Right forelimb (tissue), 1 donor: ENCODE results near the gene SH3GLB1.
"Not testable (repeated sequence)": the region's sequence is repeated elsewhere in the genome, so short reads cannot be mapped to it uniquely, and the experiment has no call there.

Source experiments
- DNase-seq: peaks from one replicate; pipeline ENCODE4 v3.0.0-alpha.2; 2018

The SH3GLB1 gene

DNA sequence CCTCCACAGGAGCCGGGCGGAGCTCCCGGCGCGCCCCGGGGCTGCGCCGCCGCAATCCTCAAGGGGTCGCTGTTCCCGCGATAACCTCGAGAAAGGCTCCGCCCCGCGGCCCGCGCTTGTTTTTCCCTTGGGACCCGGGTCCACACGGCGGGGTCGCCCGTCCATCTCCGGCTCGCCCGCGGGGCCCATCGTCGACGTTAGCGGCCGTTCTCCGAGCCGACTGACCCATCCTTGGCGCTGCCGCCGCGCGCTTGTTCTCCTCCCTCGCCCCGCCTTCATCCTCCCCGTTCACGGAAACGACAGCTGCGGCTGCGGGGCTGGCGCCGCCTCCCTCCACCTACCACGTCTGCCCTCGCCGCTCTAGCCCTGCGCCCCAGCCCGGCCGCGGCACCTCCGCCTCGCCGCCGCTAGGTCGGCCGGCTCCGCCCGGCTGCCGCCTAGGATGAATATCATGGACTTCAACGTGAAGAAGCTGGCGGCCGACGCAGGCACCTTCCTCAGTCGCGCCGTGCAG is at the start of gene SH3GLB1:
Gene SH3GLB1 (plus strand): TSS at position 119 of the 514 bp plus-strand sequence. CDS start 324 bp downstream, at position 443.
- DNase-seq = peak; percentile 96

DNA sequence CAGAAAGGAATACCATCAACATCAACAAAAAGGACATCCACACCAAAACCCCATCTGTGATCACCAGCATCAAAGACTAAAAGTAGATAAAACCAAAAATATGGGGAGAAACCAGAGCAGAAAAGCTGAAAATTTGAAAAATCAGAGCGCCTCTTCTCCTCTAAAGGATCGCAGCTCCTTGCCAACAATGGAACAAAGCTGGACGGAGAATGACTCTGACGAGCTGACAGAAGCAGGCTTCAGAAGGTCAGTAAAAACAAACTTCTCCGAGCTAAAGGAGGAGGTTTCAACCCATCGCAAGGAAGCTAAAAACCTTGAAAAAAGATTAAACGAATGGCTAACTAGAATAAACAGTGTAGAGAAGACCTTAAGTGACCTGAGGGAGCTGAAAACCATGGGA is 46.0 kb upstream of the SH3GLB1 start:
- not testable (repeated sequence) for DNase-seq

DNA sequence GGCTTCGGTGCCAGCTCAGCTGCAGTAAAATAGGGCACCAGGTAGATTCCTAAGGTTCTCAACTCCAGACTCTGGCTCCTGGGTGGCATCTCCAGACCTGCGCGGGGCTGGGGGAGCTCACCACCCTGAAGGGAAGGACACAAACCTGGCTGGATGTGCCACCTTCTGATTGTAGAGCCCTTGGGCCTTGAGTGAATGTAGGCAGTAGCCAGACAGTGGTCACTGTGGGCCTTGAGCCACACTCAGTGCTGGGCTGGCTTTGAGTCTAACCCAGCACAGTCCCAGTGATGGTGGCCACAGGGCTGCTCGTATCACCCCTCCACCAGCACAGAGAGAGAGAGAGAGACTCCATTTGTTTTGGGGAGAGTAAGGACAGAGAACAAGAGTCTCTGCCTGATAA is 38.0 kb upstream of the SH3GLB1 start:
- no peak for DNase-seq

DNA sequence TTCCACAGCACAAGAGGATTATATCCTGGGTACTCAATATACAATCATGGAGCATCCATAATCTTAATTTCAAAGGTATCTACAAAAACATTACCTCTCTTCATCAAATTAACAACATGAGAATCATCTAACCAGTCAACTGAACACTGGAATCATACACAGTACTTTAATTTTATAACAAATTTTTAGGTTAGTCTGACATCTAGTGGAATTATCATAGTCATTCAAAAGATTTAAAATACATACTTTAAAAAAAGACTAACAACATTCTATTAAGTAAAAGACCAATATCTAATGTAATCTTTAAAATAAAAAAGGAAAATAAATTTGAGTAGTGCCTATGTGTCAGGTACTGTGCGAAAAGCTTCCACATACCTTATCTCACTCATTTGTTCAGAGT is 16.8 kb upstream of the SH3GLB1 start:
- DNase-seq = no peak

DNA sequence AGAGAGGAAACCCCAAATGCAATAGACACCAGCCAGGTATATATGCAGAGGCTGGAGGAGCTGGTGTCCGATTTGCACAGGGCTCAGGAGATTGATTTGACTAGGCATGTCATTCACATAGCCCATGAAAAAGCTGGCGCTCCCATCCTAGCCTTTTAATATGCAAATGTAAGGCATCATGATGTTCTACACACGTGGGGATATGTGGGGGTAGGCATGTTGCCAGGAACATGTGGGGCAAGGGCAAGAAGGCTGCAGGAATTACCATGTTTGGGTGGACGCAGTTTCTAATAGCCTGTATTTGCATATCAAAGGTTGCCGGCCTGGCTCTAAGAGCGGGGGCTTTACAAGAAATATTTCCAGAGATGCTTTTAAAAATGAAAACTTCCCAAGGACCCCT is 11.7 kb upstream of the SH3GLB1 start:
- no peak for DNase-seq

DNA sequence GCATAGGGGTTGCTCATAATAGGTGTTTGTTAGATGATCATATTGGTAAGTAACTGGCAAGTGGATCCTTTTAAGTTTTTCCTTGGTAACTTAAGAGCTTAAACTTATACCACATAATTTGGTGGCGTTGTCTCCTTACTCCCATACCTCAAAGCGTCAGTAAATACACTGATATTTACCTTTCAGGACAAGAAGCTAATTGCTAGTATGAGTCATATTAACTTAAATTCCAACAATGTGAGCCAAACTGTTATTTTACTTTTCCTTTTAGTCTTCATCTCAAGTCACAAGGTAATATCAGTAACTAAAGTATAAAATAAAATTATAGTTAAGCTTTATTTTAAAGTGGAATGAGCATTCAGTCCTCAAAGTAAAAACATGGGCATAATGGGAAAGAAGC is 9.0 kb upstream of the SH3GLB1 start:
- DNase-seq = no peak

DNA sequence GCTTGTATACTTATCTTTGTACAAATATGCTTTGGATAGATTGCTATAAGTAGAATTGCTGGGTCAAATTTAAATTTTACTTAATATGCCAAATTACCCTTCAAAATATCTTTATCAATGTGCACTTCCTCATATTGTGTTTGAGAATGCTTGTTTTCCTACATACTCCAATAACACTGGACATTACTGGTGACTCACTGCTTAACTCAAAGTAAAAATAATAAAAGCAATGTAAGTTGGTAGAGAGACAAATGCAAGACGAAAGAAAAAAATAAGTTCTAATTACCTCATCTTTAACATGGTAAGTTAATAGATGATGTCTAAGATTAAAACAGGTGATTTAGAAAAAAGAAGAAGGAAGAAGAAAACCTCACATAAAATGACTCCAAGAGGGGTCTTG is 7.9 kb upstream of the SH3GLB1 start:
- no peak for DNase-seq

DNA sequence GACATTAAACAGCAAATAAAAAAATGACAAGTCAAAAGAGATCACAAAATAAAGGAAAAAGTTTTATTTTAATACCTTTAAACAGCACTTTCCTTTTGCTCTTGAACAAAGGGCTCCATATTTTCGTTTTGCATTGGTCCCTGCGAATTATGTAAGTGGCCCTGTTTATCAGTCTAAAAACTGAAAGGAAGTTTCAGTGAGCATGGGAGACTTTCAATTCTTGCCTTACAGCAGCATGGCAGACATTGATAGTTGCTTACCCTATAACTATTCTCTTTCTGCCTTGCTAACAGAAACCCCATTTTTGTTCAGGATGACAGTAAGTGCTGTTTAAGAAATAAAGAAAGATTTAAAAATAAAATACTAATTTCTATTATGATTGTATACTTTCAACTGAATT is 5.2 kb upstream of the SH3GLB1 start:
- no peak for DNase-seq

DNA sequence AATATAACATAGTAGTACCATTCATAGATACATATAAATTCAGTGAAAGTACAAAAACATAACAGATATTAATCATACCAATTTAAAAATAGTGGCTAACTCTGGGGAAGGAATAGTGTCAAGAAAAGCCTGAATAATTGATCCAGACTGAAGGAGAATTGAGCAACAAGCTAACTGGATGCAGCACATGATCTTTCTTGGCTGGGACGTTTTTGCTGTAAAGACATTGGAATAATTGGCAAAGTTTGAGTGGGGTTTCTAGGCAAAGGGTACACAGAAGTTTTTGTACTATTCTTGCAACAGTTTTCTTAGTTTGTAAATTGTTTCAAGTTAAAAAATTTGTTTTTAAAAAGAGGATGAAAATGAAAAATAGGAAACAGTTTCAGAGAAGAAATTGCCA is 2.6 kb upstream of the SH3GLB1 start:
- DNase-seq = no peak

DNA sequence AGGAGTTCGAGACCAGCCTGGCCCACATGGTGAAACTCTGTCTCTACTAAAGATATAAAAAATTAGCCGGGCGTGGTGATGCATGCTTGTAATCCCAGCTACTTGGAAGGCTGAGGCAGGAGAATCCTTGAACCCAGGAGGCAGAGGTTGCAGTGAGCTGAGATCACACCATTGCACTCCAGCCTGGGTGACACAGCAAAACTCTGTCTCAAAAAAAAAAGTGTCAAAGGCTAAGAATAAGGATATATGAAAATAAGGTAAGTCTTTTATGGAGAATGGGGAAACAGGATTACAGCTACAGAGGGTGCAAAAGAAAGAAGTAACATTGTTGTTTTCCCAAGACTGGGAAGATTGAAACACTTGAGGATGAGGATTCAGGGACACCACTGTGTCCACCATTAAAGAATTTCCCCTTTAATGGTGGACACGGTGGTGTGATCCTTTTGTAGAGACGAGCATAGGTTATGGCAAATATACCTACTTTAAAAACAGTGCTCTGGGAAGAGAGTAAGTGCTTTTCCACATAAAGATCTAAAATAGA is 1.4 kb upstream of the SH3GLB1 start:
- DNase-seq = not testable (repeated sequence)

DNA sequence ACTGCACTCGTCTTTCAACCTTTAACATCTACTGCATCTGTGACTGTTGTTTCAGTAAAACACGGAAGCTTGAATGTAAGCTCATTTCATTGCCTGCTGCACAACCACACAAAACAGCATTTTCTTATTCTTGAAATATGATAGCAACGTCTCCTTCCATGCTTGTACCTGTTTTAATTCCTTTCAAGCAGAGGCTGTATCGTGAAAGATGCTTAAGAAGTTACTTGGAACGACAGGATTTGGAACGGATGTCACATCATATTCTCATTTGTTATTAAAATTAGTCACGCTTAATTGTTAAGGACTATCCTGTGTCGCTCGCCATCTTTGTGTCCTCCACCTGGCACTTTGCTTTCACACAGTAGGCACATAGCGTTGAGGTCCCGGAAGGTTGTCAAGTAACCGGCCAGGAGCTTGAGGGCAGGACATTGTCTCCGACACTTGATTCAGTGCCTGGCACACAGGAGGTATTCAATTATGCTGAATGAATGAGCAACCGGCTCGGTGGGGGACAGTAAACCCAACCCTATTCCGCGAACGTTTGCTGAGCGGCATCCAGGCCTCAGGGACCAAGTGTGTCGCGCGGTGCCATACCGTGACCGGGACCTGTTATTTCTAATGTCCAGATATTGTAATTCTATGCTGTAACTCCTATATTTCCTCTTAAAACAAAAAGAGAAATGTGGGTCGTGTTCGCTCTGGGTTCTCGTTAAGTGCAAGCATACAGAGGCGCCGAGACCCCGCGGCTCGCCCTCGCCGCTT is 499 bp upstream of the SH3GLB1 start:
- DNase-seq = no peak

DNA sequence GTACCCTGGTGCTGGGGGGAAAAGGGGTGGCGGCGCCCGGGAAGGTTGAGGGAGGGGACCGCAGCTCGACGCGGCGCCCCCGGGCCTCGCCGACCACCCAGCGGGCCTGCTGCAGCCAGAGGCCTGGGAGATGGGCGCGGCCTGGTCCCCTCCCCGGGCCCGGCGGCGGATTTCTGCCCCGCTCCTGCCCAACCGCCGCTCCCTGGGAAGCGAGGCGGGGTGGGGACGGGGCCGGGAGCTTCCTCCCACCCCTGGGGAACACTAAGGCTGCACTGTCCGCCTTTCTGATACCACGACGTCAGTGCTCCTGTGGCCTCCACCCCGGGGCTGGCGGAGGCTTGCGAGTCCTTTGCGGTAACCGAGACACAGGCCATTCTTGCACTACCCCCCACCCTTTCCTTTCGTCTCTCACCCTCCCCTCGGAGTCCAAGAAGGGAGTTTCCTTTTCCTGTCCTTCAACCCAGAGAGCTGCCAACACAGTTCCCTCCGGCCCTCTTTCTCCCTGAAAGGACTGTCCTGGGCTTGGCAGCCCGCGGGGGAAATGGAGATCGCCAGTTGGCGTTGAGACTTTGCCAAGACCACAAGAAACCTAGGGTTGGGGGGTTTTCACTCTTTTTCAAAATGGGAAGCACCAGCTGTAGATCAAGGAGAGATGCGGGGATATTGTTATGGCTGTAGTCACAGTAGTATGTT is 742 bp downstream of the SH3GLB1 start:
- DNase-seq = peak; percentile 84

DNA sequence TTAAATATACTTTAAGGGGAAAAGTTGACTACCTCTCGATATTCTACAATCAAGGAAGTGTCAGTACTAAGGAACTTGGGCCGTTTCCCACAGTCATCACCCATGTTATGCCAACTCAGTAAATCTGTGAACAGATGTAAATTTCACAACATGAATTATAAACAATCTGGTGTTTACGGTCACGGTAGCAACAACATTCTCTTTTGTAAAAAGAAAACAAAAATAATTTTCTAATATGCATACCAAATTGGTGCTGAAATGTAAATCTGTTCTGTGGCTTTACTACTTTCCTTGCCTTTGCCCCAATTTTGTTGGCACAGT is 1.2 kb downstream of the SH3GLB1 start:
- DNase-seq = no peak

DNA sequence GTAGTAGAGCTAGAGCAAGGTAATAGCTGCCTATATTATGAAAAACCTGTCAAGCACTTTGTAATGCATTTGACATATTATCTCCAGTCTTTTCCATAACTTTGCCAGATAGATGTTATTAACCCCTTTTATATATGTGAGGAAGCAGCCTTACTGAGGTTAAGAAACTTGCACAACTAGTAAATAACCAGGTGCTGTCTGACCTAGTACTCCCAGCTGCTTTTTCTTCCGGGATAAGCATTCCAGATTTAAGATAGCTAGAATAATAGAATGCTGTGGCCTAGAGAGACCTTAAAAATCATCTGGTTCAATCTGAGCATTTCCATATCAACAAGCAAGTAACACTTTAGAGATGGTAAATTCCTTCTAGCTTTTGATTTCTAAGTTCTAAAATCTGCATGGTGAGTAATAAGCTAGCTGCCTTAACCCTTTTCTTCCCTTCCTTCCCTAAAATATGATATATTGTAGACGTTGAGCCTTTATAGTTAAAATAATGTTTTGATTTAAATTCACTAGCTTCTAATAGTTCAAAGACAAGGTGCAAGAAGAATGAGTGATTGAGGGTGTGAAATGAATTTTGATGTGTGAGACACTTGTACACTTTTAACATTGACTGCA is 1.8 kb downstream of the SH3GLB1 start:
- no peak for DNase-seq

DNA sequence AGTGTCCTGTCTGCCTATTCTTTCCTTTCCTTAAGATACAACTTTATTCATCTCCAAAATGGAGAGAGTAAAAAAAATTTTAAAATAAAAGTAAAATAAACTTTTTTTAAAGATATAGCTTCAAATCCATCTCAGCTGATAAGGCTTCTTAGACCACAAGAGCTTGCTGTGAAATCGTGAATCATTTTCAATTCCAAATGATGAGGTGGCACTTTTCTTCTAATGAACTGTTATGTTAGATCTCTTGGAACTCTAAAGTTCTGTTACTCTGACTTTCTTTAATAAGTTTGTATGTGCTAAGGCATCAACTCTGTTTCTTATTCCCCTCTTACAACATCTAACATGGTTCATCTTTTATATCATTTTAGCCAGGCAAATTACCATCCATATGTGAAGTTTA is 4.5 kb downstream of the SH3GLB1 start:
- no peak for DNase-seq

DNA sequence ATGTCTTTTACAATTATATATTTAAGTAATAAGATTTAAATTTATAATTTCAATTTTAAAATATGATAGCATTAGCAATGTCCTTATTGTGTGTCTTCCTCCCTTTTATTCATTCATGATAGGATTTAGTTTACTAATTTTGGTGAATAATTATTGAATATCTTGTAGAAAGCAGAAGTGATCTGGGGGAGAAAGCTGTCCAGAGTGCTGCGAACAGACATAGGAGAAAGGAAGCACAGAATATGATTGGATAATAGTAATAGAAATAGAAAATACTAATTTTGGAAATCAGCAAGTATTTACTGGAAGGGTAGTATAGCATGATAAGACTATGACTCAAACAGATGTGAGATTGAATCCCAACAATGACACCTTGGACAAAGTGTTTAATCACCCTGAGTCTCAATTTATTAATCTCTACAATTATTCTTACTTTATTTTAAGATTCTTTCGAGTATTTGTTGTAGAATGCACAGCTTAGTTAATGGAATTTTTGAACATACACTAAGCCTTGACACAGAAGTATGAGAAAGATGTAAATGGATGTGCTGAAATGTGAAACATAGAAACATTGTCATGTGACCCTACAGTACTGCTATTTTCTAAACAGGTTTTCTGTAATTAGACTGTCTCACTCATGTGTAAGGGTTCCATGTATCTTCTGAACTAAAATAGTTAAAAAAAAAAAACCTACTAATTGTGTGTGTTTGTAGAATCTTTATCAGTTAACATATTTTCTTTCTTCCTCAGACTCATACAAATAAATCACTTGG is 7.9 kb downstream of the SH3GLB1 start:
- no peak for DNase-seq

DNA sequence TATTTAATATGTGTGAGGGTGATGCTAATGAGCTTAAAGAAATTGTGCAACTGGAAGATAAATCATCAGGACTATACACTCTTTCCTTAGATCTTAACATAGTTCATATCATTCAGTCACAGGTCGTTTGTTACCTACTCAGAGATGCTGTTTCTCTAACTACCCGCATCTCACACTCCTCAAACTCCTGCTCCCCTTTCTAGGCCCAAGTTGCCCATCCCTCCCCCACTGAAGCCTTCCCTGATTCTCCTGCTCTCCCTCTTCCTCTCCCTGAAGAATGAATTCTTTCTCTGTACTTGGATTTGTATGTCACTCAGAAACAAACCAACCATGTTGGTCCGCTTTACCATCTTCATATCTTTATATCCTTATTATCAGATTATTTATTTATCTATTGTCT is 9.1 kb downstream of the SH3GLB1 start:
- DNase-seq = no peak

DNA sequence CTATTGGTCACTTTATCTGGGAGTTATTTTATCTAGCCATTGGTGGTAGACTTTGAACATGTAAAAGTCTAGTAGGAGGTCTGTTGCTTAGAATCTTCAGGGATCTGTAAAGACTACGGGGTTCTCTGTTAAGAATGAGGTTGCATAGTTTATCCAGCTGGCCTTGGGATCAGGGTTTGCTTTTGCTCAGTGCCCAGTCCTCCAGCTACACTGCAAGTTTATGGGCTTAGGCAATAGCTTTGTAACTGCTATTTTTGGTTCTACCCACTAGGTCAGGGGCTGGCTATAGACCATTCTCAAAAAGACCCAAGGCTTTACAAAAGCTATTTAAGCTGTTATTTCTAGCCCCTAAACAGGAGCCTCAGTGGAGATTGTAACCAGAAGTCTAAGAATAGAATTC is 9.8 kb downstream of the SH3GLB1 start:
- DNase-seq = no peak

DNA sequence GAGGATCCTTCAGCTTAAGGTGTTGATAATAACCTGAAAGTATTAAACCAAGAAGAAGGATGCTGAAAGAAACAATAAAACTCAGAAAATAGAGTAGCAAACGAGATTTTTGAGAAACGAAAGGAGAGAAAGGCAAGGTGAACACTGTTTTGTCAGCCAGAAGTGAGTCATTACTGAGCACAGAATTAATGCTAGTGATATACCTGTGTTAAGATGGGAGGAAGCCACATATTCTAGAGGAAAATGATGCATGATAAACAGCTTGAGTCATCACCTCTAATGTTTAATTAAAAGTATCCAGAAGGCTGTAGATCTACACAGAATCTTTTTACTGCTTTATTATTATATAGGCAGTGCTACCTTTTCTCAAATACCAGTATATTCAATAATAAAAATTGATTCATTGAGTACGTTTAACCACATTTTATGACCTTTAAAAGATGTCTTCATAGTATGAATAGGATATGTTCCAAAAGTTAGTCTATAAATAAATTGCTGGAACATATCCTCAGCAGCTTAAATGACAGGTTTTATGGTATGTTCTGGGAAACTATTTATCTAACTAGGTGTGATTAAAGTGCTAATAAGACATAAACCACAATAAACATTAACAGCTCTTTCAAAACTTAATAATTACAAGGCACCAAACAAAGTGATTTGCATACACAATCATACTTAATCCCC is 10.3 kb downstream of the SH3GLB1 start:
- no peak for DNase-seq

DNA sequence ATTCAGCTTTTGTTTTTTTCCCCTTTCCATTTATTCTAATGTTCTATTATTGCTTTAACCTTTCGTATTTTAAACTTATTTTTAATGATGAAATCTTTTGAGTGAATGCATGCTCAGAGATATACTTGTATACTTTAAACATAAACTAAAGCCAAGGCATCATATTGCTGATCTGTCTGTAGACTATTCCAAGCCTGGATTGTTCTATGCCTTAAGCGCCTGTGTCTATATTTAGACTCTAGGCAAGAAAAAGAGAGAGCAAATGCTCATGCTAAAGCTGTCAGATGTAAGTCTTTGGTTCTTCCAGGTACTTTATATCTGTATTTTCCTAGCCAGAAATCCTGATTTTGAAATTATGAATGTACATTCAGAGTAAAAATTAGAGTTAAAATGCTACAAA is 14.4 kb downstream of the SH3GLB1 start:
- no peak for DNase-seq

DNA sequence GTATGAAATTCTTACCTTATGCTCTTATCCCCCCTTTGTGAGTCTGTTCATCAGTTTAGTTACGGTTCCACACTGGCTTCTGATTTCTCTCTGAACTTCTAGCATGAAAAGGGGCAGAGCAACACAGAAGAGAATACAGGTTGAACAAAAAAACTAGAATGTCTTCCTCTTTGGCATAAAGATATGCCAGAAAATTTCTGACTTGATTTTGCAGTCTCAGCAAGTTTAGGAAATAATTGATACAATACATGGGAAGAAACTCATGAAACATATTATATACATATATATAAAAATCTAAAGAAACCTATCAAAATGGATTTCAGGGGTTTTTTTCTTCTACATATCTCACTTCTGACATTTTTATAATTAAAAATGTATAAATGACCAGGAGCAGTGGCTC is 27.0 kb downstream of the SH3GLB1 start:
- DNase-seq = no peak

DNA sequence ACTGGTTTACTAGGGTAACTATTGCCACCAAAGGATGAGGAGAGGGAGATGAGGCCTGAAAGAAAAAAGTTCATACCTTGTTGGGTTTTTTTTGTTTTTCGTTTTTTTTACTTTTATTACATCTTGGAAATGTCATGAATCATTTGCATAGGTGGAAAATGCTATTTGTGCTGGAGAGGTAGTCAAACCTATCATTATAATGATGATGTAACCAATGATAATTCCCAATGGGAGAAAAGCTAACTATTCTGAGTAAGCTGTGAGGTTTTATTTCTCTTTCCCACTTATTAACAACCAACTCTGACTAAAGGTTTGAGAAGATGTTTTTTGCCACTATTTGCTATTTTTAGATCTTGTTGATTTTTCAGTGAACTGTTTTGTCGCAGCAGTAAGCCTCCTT is 29.0 kb downstream of the SH3GLB1 start:
- no peak for DNase-seq
